Natural killer cell treated with Interleukin-12 subunit alpha and Interleukin-12 subunit beta and Interleukin-15 and Interleukin-18, amount 100 ng/mL, for 72 hours (primary cell): ENCODE measurements around the gene NECAP2. TPM values are rescaled to one million over a fixed set of nuclear protein-coding genes. Genes with fewer than 3 reads are reported as not detected.
A peak's percentile ranks its signal among the peaks of the same experiment; 100 is the strongest.

Source experiments
- ATAC-seq, 2 donors: fragments of 150-1000 bp; cut with Tn5 transposase in 1 of 2; sonication (Bioruptor Pico), chemical (Tn5 transposase) in 1 of 2; 2 replicates each; pipeline ENCODE4 v1.10.0; 2021
- DNase-seq: peaks from one replicate; pipeline ENCODE4 v3.0.0; 2022; ENCODE audit warnings: low spot score
- H3K27ac Mint-ChIP-seq, 2 donors: 1 replicate in 1 of 2; 2 replicates in 1 of 2; pipeline ENCODE4 v1.8.0; 2022; ENCODE audit warnings: mixed read lengths in 2 of 2, mild to moderate bottlenecking in 1 of 2, moderate library complexity in 1 of 2
- H3K27me3 Mint-ChIP-seq, 2 donors: 1 replicate in 1 of 2; 2 replicates in 1 of 2; pipeline ENCODE4 v1.8.0; 2022; ENCODE audit warnings: mixed read lengths in 2 of 2
- H3K36me3 Mint-ChIP-seq: one replicate; pipeline ENCODE4 v1.8.0; 2022; ENCODE audit warnings: mixed read lengths
- H3K4me1 Mint-ChIP-seq, 2 donors: 1 replicate in 1 of 2; 2 replicates in 1 of 2; pipeline ENCODE4 v1.8.0; 2022; ENCODE audit warnings: low read depth in 2 of 2, mixed read lengths in 2 of 2, mild to moderate bottlenecking in 1 of 2
- H3K4me3 Mint-ChIP-seq: one replicate; pipeline ENCODE4 v1.8.0; 2022; ENCODE audit warnings: mixed read lengths
- H3K9me3 Mint-ChIP-seq: 2 replicates; pipeline ENCODE4 v1.8.0; 2022; ENCODE audit warnings: mixed read lengths
- total RNA-seq, 2 donors: library from RNA; stranded (reverse); gene quantifications; one replicate each; pipeline ENCODE4 v1.2.3, GENCODE V29; 2022

Gene NECAP2
- 10 to 100 TPM; 72.0 to 95.4 TPM for total RNA-seq

- DNase-seq (peak; percentile 95), ATAC-seq (peak; percentile 96)
- H3K4me1 Mint-ChIP-seq, result peaks cover 23 to 24% of the 10 kb centered on the region in 2 donors
- H3K27ac Mint-ChIP-seq, result peak within 1 kb of the TSS; percentile 87 to 91
- no peaks in the 10 kb centered on the region for H3K36me3 Mint-ChIP-seq
- no peaks in the 10 kb centered on the region for H3K27me3 Mint-ChIP-seq
- no peaks in the 10 kb centered on the region for H3K9me3 Mint-ChIP-seq
- peak within 1 kb of the TSS; percentile 95 for H3K4me3 Mint-ChIP-seq
Observed at GRCh38 chr1:16440470-16441281, at the start of gene NECAP2. NECAP2 (plus strand) TSS chr1:16440724; CDS start chr1:16440762, 38 bp downstream.

- Mint-ChIP-seq H3K9me3 (no peaks in the 10 kb centered on the region), H3K27ac (peak overlapping the region; percentile 85 to 96), H3K27me3 (no peaks in the 10 kb centered on the region), H3K4me3 (peak overlapping the region; percentile 68), H3K36me3 (no peaks in the 10 kb centered on the region), H3K4me1 (peaks cover 58 to 59% of the 10 kb centered on the region in 2 donors)
- ATAC-seq (peak; percentile 68 to 78), DNase-seq (peak; percentile 69)
Observed at GRCh38 chr1:16391411-16391810, 49.1 kb upstream of the NECAP2 start.

- Mint-ChIP-seq H3K36me3 (no peaks in the 10 kb centered on the region), H3K27me3 (no peaks in the 10 kb centered on the region), H3K4me1 (peaks cover 45 to 55% of the 10 kb centered on the region in 2 donors), H3K27ac (peak overlapping the region; percentile 85 to 96), H3K9me3 (no peaks in the 10 kb centered on the region), H3K4me3 (peak overlapping the region; percentile 68)
- ATAC-seq (peak; percentile 54 to 74), DNase-seq (peak; percentile 68)
Observed at GRCh38 chr1:16392740-16393569, 47.6 kb upstream of the NECAP2 start.

GRCh38 chr1:16393570-16394521 lies 46.7 kb upstream of the NECAP2 start:
- DNase-seq, result no peak
- no peaks in the 10 kb centered on the region for H3K36me3 Mint-ChIP-seq
- ATAC-seq, result no peak
- no peaks in the 10 kb centered on the region for H3K9me3 Mint-ChIP-seq
- peak overlapping the region; percentile 85 to 96 for H3K27ac Mint-ChIP-seq
- no peaks in the 10 kb centered on the region for H3K27me3 Mint-ChIP-seq
- H3K4me1 Mint-ChIP-seq, result peaks cover 42 to 57% of the 10 kb centered on the region in 2 donors
- H3K4me3 Mint-ChIP-seq, result peak overlapping the region; percentile 36

- Mint-ChIP-seq H3K4me3 (no peak overlapping the region), H3K9me3 (no peaks in the 10 kb centered on the region), H3K27ac (no peak overlapping the region), H3K27me3 (no peaks in the 10 kb centered on the region), H3K4me1 (peaks cover 38 to 60% of the 10 kb centered on the region in 2 donors), H3K36me3 (no peaks in the 10 kb centered on the region)
- DNase-seq, result no peak
- ATAC-seq, result no peak
Observed at GRCh38 chr1:16394977-16395376, 45.5 kb upstream of the NECAP2 start.

GRCh38 chr1:16396591-16396990 lies 43.9 kb upstream of the NECAP2 start:
- ATAC-seq (no peak), DNase-seq (no peak)
- Mint-ChIP-seq H3K4me1 (peaks cover 22 to 46% of the 10 kb centered on the region in 2 donors), H3K27me3 (no peaks in the 10 kb centered on the region), H3K4me3 (no peak overlapping the region), H3K36me3 (no peaks in the 10 kb centered on the region), H3K9me3 (no peaks in the 10 kb centered on the region), H3K27ac (peak overlapping the region; percentile 35 to 72)

- peak overlapping the region; percentile 35 to 72 for H3K27ac Mint-ChIP-seq
- no peaks in the 10 kb centered on the region for H3K36me3 Mint-ChIP-seq
Observed at GRCh38 chr1:16397120-16397519, 43.4 kb upstream of the NECAP2 start.

GRCh38 chr1:16398371-16398953 lies 42.1 kb upstream of the NECAP2 start:
- H3K4me1 Mint-ChIP-seq, result peaks cover 3 to 30% of the 10 kb centered on the region in 2 donors
- no peak overlapping the region for H3K4me3 Mint-ChIP-seq
- no peaks in the 10 kb centered on the region for H3K27me3 Mint-ChIP-seq
- H3K36me3 Mint-ChIP-seq, result no peaks in the 10 kb centered on the region
- peak overlapping the region in 1 of 2 donors; percentile 61 for H3K27ac Mint-ChIP-seq
- H3K9me3 Mint-ChIP-seq, result no peaks in the 10 kb centered on the region
- ATAC-seq (no peak), DNase-seq (no peak)

More at GRCh38 chr1:16397120-16397519, 43.4 kb upstream of the NECAP2 start:
- Mint-ChIP-seq H3K4me1 (peaks cover 17 to 43% of the 10 kb centered on the region in 2 donors), H3K27me3 (no peaks in the 10 kb centered on the region), H3K9me3 (no peaks in the 10 kb centered on the region), H3K4me3 (no peak overlapping the region)
- no peak for DNase-seq
- no peak for ATAC-seq

GRCh38 chr1:16402742-16403141 lies 37.8 kb upstream of the NECAP2 start:
- H3K4me1 Mint-ChIP-seq, result peaks cover 0 to 17% of the 10 kb centered on the region in 2 donors
- no peaks in the 10 kb centered on the region for H3K27me3 Mint-ChIP-seq
- DNase-seq, result no peak
- no peak overlapping the region for H3K4me3 Mint-ChIP-seq
- ATAC-seq, result no peak
- no peak overlapping the region for H3K27ac Mint-ChIP-seq
- H3K9me3 Mint-ChIP-seq, result no peaks in the 10 kb centered on the region
- no peaks in the 10 kb centered on the region for H3K36me3 Mint-ChIP-seq

- H3K9me3 Mint-ChIP-seq, result no peaks in the 10 kb centered on the region
- no peaks in the 10 kb centered on the region for H3K36me3 Mint-ChIP-seq
- ATAC-seq (no peak), DNase-seq (no peak)
- peaks cover 0 to 14% of the 10 kb centered on the region in 2 donors for H3K4me1 Mint-ChIP-seq
- H3K27ac Mint-ChIP-seq, result no peak overlapping the region
- H3K4me3 Mint-ChIP-seq, result no peak overlapping the region
- H3K27me3 Mint-ChIP-seq, result no peaks in the 10 kb centered on the region
Observed at GRCh38 chr1:16405441-16405840, 35.1 kb upstream of the NECAP2 start.

GRCh38 chr1:16406868-16407267 lies 33.7 kb upstream of the NECAP2 start:
- H3K4me3 Mint-ChIP-seq, result no peak overlapping the region
- H3K9me3 Mint-ChIP-seq, result no peaks in the 10 kb centered on the region
- no peaks in the 10 kb centered on the region for H3K27me3 Mint-ChIP-seq
- ATAC-seq (no peak), DNase-seq (no peak)
- H3K4me1 Mint-ChIP-seq, result peaks cover 0 to 11% of the 10 kb centered on the region in 2 donors
- no peak overlapping the region for H3K27ac Mint-ChIP-seq
- no peaks in the 10 kb centered on the region for H3K36me3 Mint-ChIP-seq

GRCh38 chr1:16409536-16410152 lies 30.9 kb upstream of the NECAP2 start:
- Mint-ChIP-seq H3K27me3 (no peaks in the 10 kb centered on the region), H3K27ac (peak overlapping the region in 1 of 2 donors; percentile 45), H3K4me1 (peaks cover 0 to 11% of the 10 kb centered on the region in 2 donors), H3K9me3 (no peaks in the 10 kb centered on the region), H3K36me3 (no peaks in the 10 kb centered on the region), H3K4me3 (no peak overlapping the region)
- peak in 1 of 2 donors; percentile 22 for ATAC-seq
- no peak for DNase-seq
